Measurements from ENCODE around the gene PDE8A. TPM values are rescaled to one million over a fixed set of nuclear protein-coding genes. Genes with fewer than 3 reads are reported as not detected.

The PDE8A gene
- total and polyA plus RNA-seq, 2 of the 13 experiments (the other 11 are each of a cell fraction or from before 2014, with no cell fraction given), result 26.3 to 48.5 TPM

DNA sequence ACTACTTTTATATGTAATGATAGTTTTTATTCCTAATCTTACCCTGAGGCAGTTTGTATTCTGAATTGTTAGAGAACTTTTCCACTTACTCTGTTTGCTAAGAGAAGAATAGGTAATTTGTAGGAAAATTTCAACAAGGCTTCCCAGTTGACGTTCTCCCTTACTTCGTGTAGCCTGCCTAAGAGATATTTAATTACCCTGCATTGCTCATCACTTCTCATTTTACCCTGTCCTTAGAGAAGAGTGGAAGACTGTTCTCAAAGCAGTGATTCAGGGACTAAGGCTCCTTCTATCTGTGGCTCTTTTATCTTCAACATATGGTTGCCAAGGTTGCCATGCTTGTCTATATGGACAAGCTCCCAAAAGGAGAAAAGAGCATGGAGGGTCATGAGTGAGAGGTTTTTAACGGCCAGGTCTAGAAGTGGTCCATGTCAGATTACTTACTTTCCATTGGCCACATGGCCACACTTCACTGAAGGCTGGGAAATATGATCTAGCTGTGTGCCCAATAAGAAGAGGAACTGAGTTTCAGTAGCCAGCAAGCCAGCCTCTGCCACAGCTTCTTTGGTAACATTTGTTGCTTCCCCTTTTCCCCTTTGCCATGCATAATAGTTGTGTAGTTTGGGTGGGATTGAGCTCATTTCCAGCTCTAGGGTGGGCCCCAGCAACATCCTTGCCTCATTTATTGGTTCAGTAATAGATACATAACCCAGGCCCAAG is 22.1 kb downstream of the PDE8A start (continued):
- TF ChIP-seq MATR3 (CRISPR knock-in tag; IDR thresholded peaks at IDR 0.05), result no peak
- no peak for TF ChIP-seq ZNF570 (CRISPR knock-in tag; IDR thresholded peaks at IDR 0.05; ENCODE audit: borderline replicate concordance)

DNA sequence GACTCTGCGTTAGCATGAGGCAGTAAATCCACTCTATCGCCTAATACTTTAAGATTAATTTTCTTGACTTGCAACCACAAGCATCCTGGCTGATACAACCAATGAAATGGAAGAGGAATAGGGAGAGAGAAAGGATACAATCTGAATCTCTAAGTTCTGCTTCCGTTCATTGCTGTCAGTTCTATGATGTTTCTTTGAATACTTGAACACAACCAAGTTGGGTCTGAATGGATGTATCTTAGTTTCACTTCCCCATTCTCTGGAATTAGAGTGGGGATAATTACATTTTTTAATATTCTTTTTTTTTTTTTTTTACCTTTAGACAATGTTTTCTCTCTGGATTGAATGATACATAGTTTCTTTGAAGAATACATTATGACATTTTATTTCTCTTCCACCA is 22.9 kb downstream of the PDE8A start:
- FAIRE-seq (no peak), ATAC-seq (no peak), DNase-seq (ENCODE audit: low spot score) (no peak)
- no peak overlapping the region for H3K4me3 ChIP-seq (replicated peaks in 1 of 3; ENCODE audit: insufficient read depth in 1 of 3, low read depth in 2 of 3, low read length in 3 of 3)
- intact Hi-C loops (cut with micrococcal nuclease; ENCODE audit: unreplicated experiment) (no loop called here), in situ Hi-C loops (cut with HindIII; ENCODE audit: extremely low pct_ligation_motif_present, low pct_unique_long_range_greater_than_20kb) (no loop called here)
- TF ChIP-seq ZBTB38 (CRISPR knock-in tag; IDR thresholded peaks at IDR 0.05), result no peak
- TF ChIP-seq EEA1 (CRISPR knock-in tag; IDR thresholded peaks at IDR 0.05; ENCODE audit: borderline replicate concordance), result no peak
- TF ChIP-seq, protein P1, sequence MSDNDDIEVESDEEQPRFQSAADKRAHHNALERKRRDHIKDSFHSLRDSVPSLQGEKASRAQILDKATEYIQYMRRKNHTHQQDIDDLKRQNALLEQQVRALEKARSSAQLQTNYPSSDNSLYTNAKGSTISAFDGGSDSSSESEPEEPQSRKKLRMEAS (IDR thresholded peaks at IDR 0.05), result no peak
- TF ChIP-seq SOX13 (IDR thresholded peaks at IDR 0.05), result no peak
- TF ChIP-seq SOX13 (CRISPR knock-in tag; conservative IDR thresholded peaks at IDR 0.05 in 1 of 2, IDR thresholded peaks at IDR 0.05 in 1 of 2), result no peak
- no peak for TF ChIP-seq EED (CRISPR knock-in tag; IDR thresholded peaks at IDR 0.05)
- no peak for TF ChIP-seq SRF (IDR thresholded peaks at IDR 0.05; ENCODE audit: low read depth, low read length)
- TF ChIP-seq BHLHE40 (IDR thresholded peaks at IDR 0.05; ENCODE audit: low read length), result no peak
- no peak for TF ChIP-seq PRPF4 (IDR thresholded peaks at IDR 0.05; ENCODE audit: low read depth, low read length, poor library complexity, severe bottlenecking)
- no peak for TF ChIP-seq ZNF326 (CRISPR knock-in tag; IDR thresholded peaks at IDR 0.05; ENCODE audit: borderline replicate concordance)
- TF ChIP-seq IRF2 (CRISPR knock-in tag; IDR thresholded peaks at IDR 0.05), result no peak
- TF ChIP-seq ZNF207 (IDR thresholded peaks at IDR 0.05; ENCODE audit: borderline replicate concordance), result no peak
- TF ChIP-seq GABPA (IDR thresholded peaks at IDR 0.05; ENCODE audit: low read depth, low read length), result no peak
- no peak for TF ChIP-seq GABPA (CRISPR knock-in tag; IDR thresholded peaks at IDR 0.05; ENCODE audit: low read depth)
- no peaks in the 10 kb centered on the region for H3K27me3 ChIP-seq (ENCODE audit: control insufficient read depth in 1 of 2, insufficient read depth in 2 of 2, low read length in 2 of 2)
- H2AFZ ChIP-seq (ENCODE audit: low read length), result no peak overlapping the region
- POLR2A ChIA-PET, result no interaction called here
- H3K79me2 ChIP-seq (ENCODE audit: insufficient read depth, low read length), result peaks cover 98% of the 10 kb centered on the region
- no peak overlapping the region for H3K4me2 ChIP-seq (ENCODE audit: low read depth, low read length)
- H3K36me3 ChIP-seq (replicated peaks in 1 of 2; ENCODE audit: control insufficient read depth in 1 of 2, insufficient read depth in 2 of 2, low read length in 2 of 2), result peaks cover 0 to 4% of the 10 kb centered on the region in 2 experiments; a peak in 1 of 5 replicates
- no peaks in the 10 kb centered on the region for H3K9me3 ChIP-seq (ENCODE audit: low read length)
- CTCF ChIA-PET (ENCODE audit: low intra/inter-chr PET ratio, low total read pairs), result no interaction called here
- WGBS (ENCODE audit: low lambda C conversion rate), result 100% methylated on average over 3 of the region's 3 CpGs
- no peak overlapping the region for H3K9ac ChIP-seq (ENCODE audit: insufficient read depth, low read depth, low read length)
- peaks cover 7% of the 10 kb centered on the region for H4K20me1 ChIP-seq (ENCODE audit: insufficient read depth, low read length)
- peaks cover 62% of the 10 kb centered on the region for H3K4me1 ChIP-seq (ENCODE audit: insufficient read depth, low read length)
- no TSS peak for BruUV-seq (replicated peaks)
- no peak overlapping the region for H3K27ac ChIP-seq (ENCODE audit: extremely low read length, insufficient read depth, low read length)
